SHP77 treated with DMSO at 0.1 percent for 48 hours (cell line): ENCODE results near the gene NCK2.

ENCODE experiments used
- DNase-seq: peaks from one replicate; lab custom pipeline; 2025; lab: John Stamatoyannopoulos, UW

Gene NCK2

DNA sequence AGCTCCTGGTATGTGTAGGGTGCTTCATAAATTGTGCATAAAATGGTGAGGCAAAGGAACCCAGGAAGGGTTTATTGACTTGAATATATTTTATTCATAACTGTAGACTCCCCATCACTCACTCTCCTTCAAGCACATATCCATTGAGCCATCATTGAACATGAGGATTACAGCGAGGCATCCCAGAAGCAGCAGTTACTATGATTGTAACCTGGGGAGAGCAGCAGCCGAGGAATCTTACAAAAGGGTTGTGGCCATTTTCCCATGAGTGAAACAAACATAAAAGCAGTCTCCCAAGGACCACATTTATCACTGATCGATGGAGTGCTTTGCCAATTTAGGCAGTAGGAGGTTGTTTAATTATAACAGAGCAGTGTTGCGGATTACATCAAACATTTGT, 183.4 kb downstream of the NCK2 start:
- no peak for DNase-seq

- no peak for DNase-seq
Measured at GRCh38 chr2:105928563-105928962, 183.9 kb downstream of the NCK2 start.

DNA sequence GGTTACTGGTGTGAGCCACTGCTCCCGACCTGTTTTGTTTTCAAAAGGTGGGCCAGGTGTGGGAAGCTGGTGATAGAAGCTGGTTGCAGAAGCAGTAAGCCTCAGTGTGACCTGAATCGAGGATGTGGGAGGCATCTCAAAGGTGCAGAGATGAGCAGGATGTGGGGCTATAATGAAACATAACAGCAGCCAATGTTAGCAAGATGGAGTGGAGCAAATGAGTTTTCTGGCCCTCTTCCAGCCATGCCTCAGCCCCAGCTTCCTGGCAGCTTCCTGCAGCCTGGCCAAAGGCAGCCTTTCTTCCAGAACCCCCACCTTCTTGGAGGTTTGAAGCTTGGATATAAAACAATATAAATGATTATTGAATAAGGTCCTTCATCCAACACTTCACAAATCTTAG, 184.8 kb downstream of the NCK2 start:
- no peak for DNase-seq

GRCh38 chr2:105932582-105932981, 187.9 kb downstream of the NCK2 start:
- DNase-seq, result no peak

DNA sequence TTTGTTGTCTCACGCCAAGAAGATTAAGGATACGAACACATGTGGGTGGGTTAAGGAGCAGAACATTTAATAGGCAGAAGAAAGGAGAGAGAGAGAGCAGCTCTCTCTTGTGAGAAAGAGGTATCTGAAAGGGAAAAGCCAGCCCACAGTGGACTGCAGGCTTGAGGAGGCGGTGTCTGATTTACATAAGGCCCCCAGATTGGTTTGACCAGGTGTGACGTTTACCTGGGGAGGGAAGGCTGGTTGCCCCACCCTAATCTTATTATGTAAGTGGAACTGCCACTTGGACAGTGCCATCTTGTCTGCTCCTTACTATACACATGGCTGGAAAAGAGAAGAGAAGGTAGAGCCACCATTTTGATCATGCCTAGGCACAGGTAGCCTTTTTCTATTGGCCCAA, 189.2 kb downstream of the NCK2 start:
- DNase-seq, result no peak

DNA sequence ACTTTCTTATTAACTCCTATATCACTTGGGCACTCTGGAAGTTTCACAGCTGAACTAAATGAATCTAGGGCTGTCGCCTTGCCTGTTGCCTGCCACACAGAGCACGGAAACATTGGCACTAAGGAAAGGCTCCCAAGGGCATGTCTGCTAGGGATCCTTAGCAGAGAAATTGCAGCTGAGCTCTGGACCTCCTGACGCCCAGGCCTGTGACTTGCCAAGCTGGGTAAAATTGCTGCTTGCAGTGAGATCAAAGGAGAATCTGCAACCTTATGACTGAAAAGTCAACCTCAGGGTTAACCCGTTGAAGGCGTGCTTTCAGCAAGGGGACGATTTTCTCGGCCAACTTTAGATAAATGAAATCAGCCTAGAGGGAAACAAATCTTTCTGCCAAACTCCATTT, 189.8 kb downstream of the NCK2 start:
- no peak for DNase-seq

GRCh38 chr2:105935063-105935462, 190.4 kb downstream of the NCK2 start:
- DNase-seq, result no peak

DNA sequence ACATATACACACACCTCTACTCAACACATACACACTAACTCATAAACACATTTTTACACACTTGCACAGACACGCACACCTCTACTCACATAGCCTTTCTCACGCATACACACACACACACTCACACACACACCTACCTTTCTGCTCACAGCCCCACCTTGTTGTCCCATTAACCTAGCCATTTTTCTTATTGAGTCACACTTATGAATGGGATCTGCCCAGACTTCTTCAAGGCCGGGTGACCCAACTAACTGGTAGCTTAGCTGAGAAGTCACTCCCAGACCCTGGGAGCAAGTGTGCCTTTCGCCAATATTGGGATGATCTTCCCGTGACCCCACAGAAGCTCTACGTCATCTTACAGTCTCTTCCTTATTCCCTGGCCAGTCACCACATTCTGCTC, 192.2 kb downstream of the NCK2 start:
- no peak for DNase-seq

DNA sequence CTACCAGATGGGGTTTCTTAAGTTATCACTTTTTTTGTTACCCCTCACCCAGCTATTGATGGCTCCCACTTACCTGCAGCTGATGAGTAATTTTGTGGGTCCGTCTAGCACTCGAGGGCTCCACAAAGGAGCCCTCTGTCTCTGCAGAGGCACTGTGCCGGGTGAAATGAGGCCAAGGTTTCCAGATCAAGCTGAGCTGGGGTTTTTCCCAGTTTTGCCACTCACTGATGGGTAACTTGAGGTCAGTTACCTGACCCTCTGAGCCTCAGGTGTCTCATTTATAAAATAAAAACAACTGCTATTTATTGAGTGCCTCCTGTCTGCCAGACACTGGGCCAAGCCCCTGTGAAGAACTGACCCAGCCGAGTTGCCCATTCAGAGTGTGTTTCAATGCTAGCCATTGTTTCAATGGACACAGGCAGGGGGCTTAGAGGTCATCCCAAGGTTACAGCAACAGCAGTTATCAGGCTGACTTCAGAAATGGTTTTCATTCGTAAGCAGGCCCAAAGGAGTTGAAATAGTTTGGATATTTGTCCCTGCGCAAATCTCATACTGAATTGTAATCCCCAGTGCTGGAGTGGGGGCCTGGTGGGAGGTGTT, 192.9 kb downstream of the NCK2 start:
- no peak for DNase-seq
